Suprapubic skin (tissue), 4 donors: Measurements from ENCODE around the gene KANSL2. TPM values are rescaled to one million over a fixed set of nuclear protein-coding genes. Genes with fewer than 3 reads are reported as not detected.

Source experiments
- DNase-seq, 2 donors: peaks; one replicate each; pipeline ENCODE4 v3.0.0-alpha.2; 2019; ENCODE audit warnings: low spot score in 2 of 2
- H3K27ac ChIP-seq: fragments of 200-600 bp; sonication (generic); one replicate; pipeline ENCODE4 v1.5.1; 2019
- H3K27me3 ChIP-seq: fragments of 200-600 bp; sonication (generic); one replicate; pipeline ENCODE4 v1.5.1; 2019
- H3K36me3 ChIP-seq: fragments of 200-600 bp; sonication (generic); one replicate; pipeline ENCODE4 v1.5.1; 2019
- H3K4me1 ChIP-seq: fragments of 200-600 bp; sonication (generic); one replicate; pipeline ENCODE4 v1.5.1; 2019
- H3K4me3 ChIP-seq: fragments of 200-600 bp; sonication (generic); one replicate; pipeline ENCODE4 v1.5.1; 2019; ENCODE audit warnings: mild to moderate bottlenecking
- H3K9me3 ChIP-seq: fragments of 200-600 bp; sonication (generic); one replicate; pipeline ENCODE4 v1.5.1; 2019
- EP300 ChIP-seq: sonication (generic); formaldehyde crosslinking; IDR thresholded peaks from one replicate; pipeline ENCODE4 v1.6.1; 2017; ENCODE audit warnings: antibody characterized with exemption
- POLR2A ChIP-seq, 2 donors: fragments of 450-650 bp; IDR thresholded peaks; one replicate each; pipeline ENCODE4 v1.6.1; 2017; ENCODE audit warnings: antibody characterized with exemption in 2 of 2, mild to moderate bottlenecking in 2 of 2, moderate library complexity in 2 of 2
- POLR2AphosphoS5 ChIP-seq, 3 donors: sonication (generic); formaldehyde crosslinking; IDR thresholded peaks; one replicate each; pipeline ENCODE4 v1.6.1; 2017; ENCODE audit warnings: antibody characterized with exemption in 3 of 3
- WGBS: methylation state at CpG from one replicate; pipeline ENCODE4 v1.1.5; 2018; 5-methylcytosine and 5-hydroxymethylcytosine counted together
- total RNA-seq, 4 donors: library from RNA; depleted of rRNA; stranded (reverse); fragments of >200 nt; gene quantifications; one replicate each; pipeline ENCODE4 v1.1.0, GENCODE V29; 2016
- TF ChIP-seq, protein P1 (sequence below), 2 donors: fragments of 200-600 bp in 1 of 2; fragments of 450-650 bp in 1 of 2; sonication (generic) in 1 of 2; IDR thresholded peaks; one replicate each; pipeline ENCODE4 v1.5.1; 2016 to 2019; ENCODE audit warnings: antibody characterized with exemption in 2 of 2, mild to moderate bottlenecking in 1 of 2, moderate library complexity in 1 of 2

The KANSL2 gene
- total RNA-seq, 4 donors from 2014 or later = 39.0 to 92.7 (median 62.4) TPM

- no peak overlapping the region for H3K4me3 ChIP-seq
- no peak overlapping the region for H3K27ac ChIP-seq
- H3K9me3 ChIP-seq = no peaks in the 10 kb centered on the region
- WGBS = 93% methylated on average over 3 of the region's 3 CpGs
- peaks cover 13% of the 10 kb centered on the region for H3K36me3 ChIP-seq
- DNase-seq = no peak
- TF ChIP-seq POLR2AphosphoS5 (IDR thresholded peaks at IDR 0.05) (no peak), EP300 (no peak), POLR2A (IDR thresholded peaks at IDR 0.05) (no peak)
- TF ChIP-seq, protein P1, sequence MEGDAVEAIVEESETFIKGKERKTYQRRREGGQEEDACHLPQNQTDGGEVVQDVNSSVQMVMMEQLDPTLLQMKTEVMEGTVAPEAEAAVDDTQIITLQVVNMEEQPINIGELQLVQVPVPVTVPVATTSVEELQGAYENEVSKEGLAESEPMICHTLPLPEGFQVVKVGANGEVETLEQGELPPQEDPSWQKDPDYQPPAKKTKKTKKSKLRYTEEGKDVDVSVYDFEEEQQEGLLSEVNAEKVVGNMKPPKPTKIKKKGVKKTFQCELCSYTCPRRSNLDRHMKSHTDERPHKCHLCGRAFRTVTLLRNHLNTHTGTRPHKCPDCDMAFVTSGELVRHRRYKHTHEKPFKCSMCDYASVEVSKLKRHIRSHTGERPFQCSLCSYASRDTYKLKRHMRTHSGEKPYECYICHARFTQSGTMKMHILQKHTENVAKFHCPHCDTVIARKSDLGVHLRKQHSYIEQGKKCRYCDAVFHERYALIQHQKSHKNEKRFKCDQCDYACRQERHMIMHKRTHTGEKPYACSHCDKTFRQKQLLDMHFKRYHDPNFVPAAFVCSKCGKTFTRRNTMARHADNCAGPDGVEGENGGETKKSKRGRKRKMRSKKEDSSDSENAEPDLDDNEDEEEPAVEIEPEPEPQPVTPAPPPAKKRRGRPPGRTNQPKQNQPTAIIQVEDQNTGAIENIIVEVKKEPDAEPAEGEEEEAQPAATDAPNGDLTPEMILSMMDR (IDR thresholded peaks at IDR 0.05) = no peak
- no peaks in the 10 kb centered on the region for H3K27me3 ChIP-seq
- H3K4me1 ChIP-seq = no peaks in the 10 kb centered on the region
These were observed 41.2 kb downstream of the KANSL2 start for GRCh38 chr12:48640854-48641253.

DNA sequence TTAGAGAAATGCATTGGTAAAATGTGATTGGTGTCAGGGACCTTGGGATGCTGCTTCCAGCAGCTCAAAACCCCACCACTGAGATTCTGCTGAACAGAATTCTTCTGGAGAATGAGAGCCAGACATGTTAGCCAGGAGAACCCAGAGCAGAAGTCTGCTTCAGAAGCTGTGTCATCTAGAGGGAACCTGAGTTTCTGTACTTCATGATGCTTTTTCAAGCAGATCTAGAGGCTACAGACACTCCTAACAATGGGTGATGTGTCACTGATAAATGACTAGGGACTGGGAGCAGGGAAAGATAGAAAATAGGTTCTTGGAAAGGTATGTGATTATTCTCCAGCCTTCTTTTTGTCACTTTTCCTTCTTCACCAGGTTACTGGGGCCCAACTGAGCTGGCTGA is 41.6 kb downstream of the KANSL2 start:
- no peak for DNase-seq
- TF ChIP-seq, protein P1 (IDR thresholded peaks at IDR 0.05) = no peak

GRCh38 chr12:48631071-48631470 is 51.0 kb downstream of the KANSL2 start:
- Histone ChIP-seq H3K4me1 (no peaks in the 10 kb centered on the region), H3K27me3 (no peaks in the 10 kb centered on the region), H3K4me3 (no peak overlapping the region), H3K9me3 (no peaks in the 10 kb centered on the region), H3K36me3 (no peaks in the 10 kb centered on the region), H3K27ac (no peak overlapping the region)
- 38% methylated on average over 1 of the region's 1 CpG for WGBS
- TF ChIP-seq, protein P1 (IDR thresholded peaks at IDR 0.05) = no peak
- no peak for TF ChIP-seq POLR2A (IDR thresholded peaks at IDR 0.05)
- DNase-seq = no peak

More for the DNA sequence above, 41.6 kb downstream of the KANSL2 start:
- H3K27me3 ChIP-seq = no peaks in the 10 kb centered on the region
- no peak overlapping the region for H3K27ac ChIP-seq
- peaks cover 13% of the 10 kb centered on the region for H3K36me3 ChIP-seq
- H3K9me3 ChIP-seq = no peaks in the 10 kb centered on the region
- H3K4me3 ChIP-seq = no peak overlapping the region
- no peaks in the 10 kb centered on the region for H3K4me1 ChIP-seq

GRCh38 chr12:48630346-48630745 is 51.7 kb downstream of the KANSL2 start:
- H3K9me3 ChIP-seq = no peaks in the 10 kb centered on the region
- no peaks in the 10 kb centered on the region for H3K36me3 ChIP-seq
- no peaks in the 10 kb centered on the region for H3K27me3 ChIP-seq
- H3K27ac ChIP-seq = no peak overlapping the region
- TF ChIP-seq, protein P1 (IDR thresholded peaks at IDR 0.05) = no peak
- no peak for DNase-seq
- no peak overlapping the region for H3K4me3 ChIP-seq
- no peaks in the 10 kb centered on the region for H3K4me1 ChIP-seq

- no peak overlapping the region for H3K27ac ChIP-seq
- H3K4me3 ChIP-seq = no peak overlapping the region
- no peaks in the 10 kb centered on the region for H3K36me3 ChIP-seq
- no peaks in the 10 kb centered on the region for H3K4me1 ChIP-seq
- WGBS = 89% methylated on average over 3 of the region's 3 CpGs
- H3K9me3 ChIP-seq = no peaks in the 10 kb centered on the region
- H3K27me3 ChIP-seq = no peaks in the 10 kb centered on the region
- DNase-seq = no peak
- TF ChIP-seq POLR2A (IDR thresholded peaks at IDR 0.05) = no peak
- no peak for TF ChIP-seq POLR2AphosphoS5 (IDR thresholded peaks at IDR 0.05)
- TF ChIP-seq, protein P1 (IDR thresholded peaks at IDR 0.05) = no peak
- TF ChIP-seq EP300 = no peak
These were observed 52.5 kb downstream of the KANSL2 start for GRCh38 chr12:48629541-48629940.
